HEK293T (cell line): Measurements from ENCODE around the gene FAF2.

Experiments used
- CTCF ChIA-PET: fragments of 350-600 bp; formaldehyde crosslinking; extraction: SDS; loops from one replicate; lab custom pipeline; 2021; ENCODE audit warnings: antibody characterized with exemption, inconsistent platforms; lab: Yijun Ruan, JAX
- POLR2A ChIA-PET: fragments of 350-600 bp; formaldehyde crosslinking; extraction: SDS; loops from one replicate; lab custom pipeline; 2020; ENCODE audit warnings: antibody characterized with exemption, inconsistent platforms; lab: Yijun Ruan, JAX
- DNase-seq: peaks from one replicate; pipeline ENCODE4 v3.0.0; 2012; ENCODE audit warnings: mixed read lengths; ENCODE audit errors: extremely low spot score
- ARNT ChIP-seq: fragments of 450-650 bp; IDR thresholded peaks from 2 replicates; pipeline ENCODE4 v1.6.1; 2017; ENCODE audit warnings: mild to moderate bottlenecking
- BHLHE40 ChIP-seq: fragments of 450-650 bp; IDR thresholded peaks from 2 replicates; pipeline ENCODE4 v1.6.1; 2016; ENCODE audit warnings: mild to moderate bottlenecking, moderate library complexity, borderline replicate concordance
- CTBP1 ChIP-seq: fragments of 450-650 bp; IDR thresholded peaks from 2 replicates; pipeline ENCODE4 v1.6.1; 2016; ENCODE audit warnings: borderline replicate concordance
- ELF4 ChIP-seq: fragments of 450-650 bp; IDR thresholded peaks from 2 replicates; pipeline ENCODE4 v1.6.1; 2017; ENCODE audit warnings: antibody characterized with exemption
- FOXA1 ChIP-seq: fragments of 450-650 bp; IDR thresholded peaks from 2 replicates; pipeline ENCODE4 v1.6.1; 2016; ENCODE audit warnings: mild to moderate bottlenecking
- FOXK2 ChIP-seq: fragments of 450-650 bp; IDR thresholded peaks from 2 replicates; pipeline ENCODE4 v1.6.1; 2016; ENCODE audit warnings: mild to moderate bottlenecking
- FOXM1 ChIP-seq: fragments of 450-650 bp; IDR thresholded peaks from 2 replicates; pipeline ENCODE4 v1.6.1; 2017; ENCODE audit warnings: mild to moderate bottlenecking, borderline replicate concordance
- HDGF ChIP-seq: fragments of 450-650 bp; IDR thresholded peaks from 2 replicates; pipeline ENCODE4 v1.6.1; 2017; ENCODE audit warnings: antibody characterized with exemption, borderline replicate concordance
- L3MBTL2 ChIP-seq: fragments of 450-650 bp; conservative IDR thresholded peaks from 2 replicates; pipeline ENCODE4 v1.6.1; 2016; ENCODE audit warnings: mild to moderate bottlenecking
- LEF1 ChIP-seq: fragments of 450-650 bp; IDR thresholded peaks from 2 replicates; pipeline ENCODE4 v1.6.1; 2017; ENCODE audit warnings: mild to moderate bottlenecking, borderline replicate concordance
- NFRKB ChIP-seq: fragments of 450-650 bp; IDR thresholded peaks from 2 replicates; pipeline ENCODE4 v1.6.1; 2016; ENCODE audit warnings: mild to moderate bottlenecking, moderate library complexity
- SP1 ChIP-seq: fragments of 450-650 bp; IDR thresholded peaks from 2 replicates; pipeline ENCODE4 v1.6.1; 2017
- SUZ12 ChIP-seq: fragments of 450-650 bp; IDR thresholded peaks from 2 replicates; pipeline ENCODE4 v1.6.1; 2016; ENCODE audit warnings: mild to moderate bottlenecking
- TARDBP ChIP-seq: fragments of 450-650 bp; IDR thresholded peaks from 2 replicates; pipeline ENCODE4 v1.6.1; 2016
- ZNF384 ChIP-seq: fragments of 450-650 bp; IDR thresholded peaks from 2 replicates; pipeline ENCODE4 v1.6.1; 2016
- TF ChIP-seq, protein P1 (sequence below): fragments of 450-650 bp; IDR thresholded peaks from 2 replicates; pipeline ENCODE4 v1.6.1; 2016

The FAF2 gene

DNA sequence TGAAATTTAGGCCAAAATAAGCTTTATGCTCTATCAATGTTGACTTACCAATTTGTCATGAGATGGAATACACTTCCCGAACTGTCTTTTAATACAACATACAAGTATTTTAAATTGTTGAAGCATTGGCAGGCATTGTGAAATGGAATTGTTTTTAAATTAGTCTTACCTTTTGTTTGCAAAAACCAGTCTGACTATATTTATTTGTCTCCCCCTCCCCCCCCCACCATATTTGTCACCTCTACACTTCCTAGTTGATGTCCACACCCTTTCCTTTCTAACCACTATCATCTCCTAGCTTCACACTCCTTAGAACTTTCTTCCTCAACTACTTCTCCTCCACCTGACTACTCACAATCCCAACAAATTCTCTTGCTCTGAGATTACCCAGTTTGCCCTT is 40.9 kb downstream of the FAF2 start:
- TF ChIP-seq LEF1 (no peak), ZNF384 (no peak)
- ChIA-PET CTCF (interaction anchor here (1.0 kb wide), 1 partner anchor 41 kb away, joined by 3 read pairs; no protein-coding TSS in a partner anchor), POLR2A (no interaction called here)
- no peak for DNase-seq

DNA sequence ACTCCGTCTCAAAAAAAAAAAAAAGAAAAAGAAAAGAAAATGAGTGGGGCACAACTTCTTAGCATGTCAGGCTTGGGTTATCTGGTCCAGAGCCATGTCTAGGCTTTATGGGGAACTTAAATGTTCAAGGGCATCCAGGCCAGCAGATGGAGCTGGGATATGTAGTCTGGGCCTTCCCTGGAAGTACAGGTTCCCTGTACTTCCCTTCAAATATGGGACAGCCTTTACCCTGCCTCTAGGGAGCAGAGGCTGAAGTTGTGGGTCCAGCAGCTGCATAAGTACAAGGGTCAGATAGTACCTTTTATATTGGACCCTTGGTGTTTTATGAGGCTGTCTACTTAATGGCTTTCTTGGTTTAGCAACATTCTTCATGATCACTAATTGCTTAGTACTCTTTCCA is 42.1 kb downstream of the FAF2 start:
- POLR2A ChIA-PET: interaction anchor here (0.6 kb wide), 1 partner anchor 53 kb away, joined by 3 read pairs; no protein-coding TSS in a partner anchor
- TF ChIP-seq, protein P1, sequence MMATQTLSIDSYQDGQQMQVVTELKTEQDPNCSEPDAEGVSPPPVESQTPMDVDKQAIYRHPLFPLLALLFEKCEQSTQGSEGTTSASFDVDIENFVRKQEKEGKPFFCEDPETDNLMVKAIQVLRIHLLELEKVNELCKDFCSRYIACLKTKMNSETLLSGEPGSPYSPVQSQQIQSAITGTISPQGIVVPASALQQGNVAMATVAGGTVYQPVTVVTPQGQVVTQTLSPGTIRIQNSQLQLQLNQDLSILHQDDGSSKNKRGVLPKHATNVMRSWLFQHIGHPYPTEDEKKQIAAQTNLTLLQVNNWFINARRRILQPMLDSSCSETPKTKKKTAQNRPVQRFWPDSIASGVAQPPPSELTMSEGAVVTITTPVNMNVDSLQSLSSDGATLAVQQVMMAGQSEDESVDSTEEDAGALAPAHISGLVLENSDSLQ: no peak
- TF ChIP-seq SP1 (no peak), ARNT (no peak), CTBP1 (no peak), LEF1 (no peak), NFRKB (no peak), FOXK2 (no peak), BHLHE40 (no peak), L3MBTL2 (no peak), TARDBP (no peak), FOXA1 (no peak), HDGF (no peak), ZNF384 (no peak), SUZ12 (no peak), ELF4 (no peak), FOXM1 (no peak)
- CTCF ChIA-PET: no interaction called here
- no peak for DNase-seq

DNA sequence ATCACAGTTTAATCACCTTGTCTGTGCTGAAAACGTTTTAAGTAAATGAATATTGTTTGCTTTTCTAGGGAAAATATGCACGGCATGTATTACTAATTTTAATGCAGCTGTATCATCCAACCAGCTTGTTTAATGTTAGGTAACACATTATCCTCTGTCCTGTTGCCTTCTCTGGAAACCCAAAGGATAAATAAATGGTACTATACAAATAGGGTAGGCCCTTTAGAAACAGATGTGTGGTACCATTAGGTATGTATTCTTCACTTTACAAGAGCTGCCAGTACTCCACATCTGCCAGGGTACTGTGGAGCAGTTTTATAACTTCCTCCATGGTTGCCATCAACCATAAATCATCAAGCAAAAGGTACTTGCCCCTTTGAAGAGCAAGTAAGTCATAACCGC is 42.9 kb downstream of the FAF2 start:
- ChIA-PET CTCF (no interaction called here), POLR2A (no interaction called here)
- no peak for TF ChIP-seq ARNT
- TF ChIP-seq CTBP1: no peak
- TF ChIP-seq NFRKB: no peak
- TF ChIP-seq LEF1: no peak
- TF ChIP-seq ELF4: no peak
- no peak for TF ChIP-seq SP1
- no peak for TF ChIP-seq FOXM1
- no peak for TF ChIP-seq HDGF
- TF ChIP-seq SUZ12: no peak
- no peak for TF ChIP-seq L3MBTL2
- no peak for TF ChIP-seq BHLHE40
- TF ChIP-seq ZNF384: no peak
- no peak for TF ChIP-seq TARDBP
- TF ChIP-seq FOXK2: no peak
- TF ChIP-seq, protein P1: no peak
- no peak for TF ChIP-seq FOXA1
- DNase-seq: no peak

DNA sequence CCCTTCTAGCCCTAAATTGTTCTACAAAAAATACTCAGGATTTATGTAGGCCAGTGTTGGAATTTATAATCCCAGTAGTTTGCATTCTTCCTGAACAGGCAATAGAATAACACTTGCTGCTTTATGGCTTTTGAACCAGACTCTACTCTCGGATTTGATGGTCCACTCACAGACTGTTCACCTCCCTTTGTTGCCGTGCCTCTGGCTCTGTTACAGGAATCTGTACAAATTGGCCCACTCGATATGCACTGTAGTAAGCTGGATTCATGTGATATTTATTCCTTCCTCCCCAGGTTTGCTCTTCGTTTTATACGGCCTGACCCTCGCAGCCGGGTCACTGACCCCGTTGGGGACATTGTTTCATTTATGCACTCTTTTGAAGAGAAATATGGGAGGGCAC is 43.7 kb downstream of the FAF2 start:
- POLR2A ChIA-PET: no interaction called here
- TF ChIP-seq ZNF384 (no peak), L3MBTL2 (no peak), ELF4 (no peak), FOXA1 (no peak), CTBP1 (no peak), FOXM1 (no peak), HDGF (no peak), FOXK2 (no peak), LEF1 (no peak), SUZ12 (no peak), NFRKB (no peak)
- CTCF ChIA-PET: no interaction called here
- no peak for DNase-seq

DNA sequence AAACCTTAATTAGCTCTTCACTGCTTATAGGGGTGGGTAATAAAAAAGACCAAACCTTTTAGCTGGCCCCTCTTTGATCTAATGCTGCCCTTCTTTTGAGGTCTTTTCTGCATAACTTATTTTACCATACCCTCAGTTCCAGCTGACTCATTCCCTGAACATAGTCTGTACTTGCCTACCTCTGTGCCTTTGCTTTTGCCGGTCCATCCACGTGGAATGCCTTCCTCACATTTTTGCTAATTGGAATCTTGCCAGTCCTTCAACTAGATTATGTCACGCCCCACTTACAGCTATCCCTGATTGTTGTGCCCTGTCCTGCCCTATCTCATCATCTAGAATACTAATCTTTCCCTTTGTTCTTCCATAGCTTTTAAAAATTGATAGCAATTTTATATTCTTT is 44.2 kb downstream of the FAF2 start:
- TF ChIP-seq ARNT: no peak
- TF ChIP-seq FOXK2: no peak
- no peak for TF ChIP-seq HDGF
- TF ChIP-seq SUZ12: no peak
- TF ChIP-seq FOXA1: no peak
- TF ChIP-seq TARDBP: no peak
- no peak for TF ChIP-seq BHLHE40
- TF ChIP-seq ZNF384: no peak
- no peak for TF ChIP-seq SP1
- no peak for TF ChIP-seq LEF1
- no peak for TF ChIP-seq FOXM1
- TF ChIP-seq, protein P1: no peak
- no peak for TF ChIP-seq L3MBTL2
- TF ChIP-seq NFRKB: no peak
- no peak for TF ChIP-seq ELF4
- TF ChIP-seq CTBP1: no peak
- DNase-seq: no peak
- POLR2A ChIA-PET: no interaction called here
- CTCF ChIA-PET: no interaction called here

DNA sequence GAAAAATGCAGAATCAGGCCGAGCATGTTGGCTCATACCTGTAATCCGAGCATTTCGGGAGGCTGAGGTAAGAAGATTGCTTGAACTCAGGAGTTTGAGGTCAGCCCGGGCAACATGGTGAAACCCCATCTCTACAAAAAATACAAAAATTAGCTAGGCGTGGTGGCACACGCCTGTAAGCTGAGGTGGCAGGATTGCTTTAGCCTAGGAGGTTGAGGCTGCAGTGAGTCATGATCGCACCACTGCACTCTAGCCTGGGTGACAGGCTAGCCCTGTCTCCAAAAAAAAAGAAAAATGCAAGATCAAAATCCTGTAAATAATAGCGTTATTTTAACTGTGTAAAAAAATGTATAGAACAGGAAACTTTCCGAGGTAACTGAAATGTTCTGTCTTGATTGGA is 49.7 kb downstream of the FAF2 start:
- CTCF ChIA-PET: no interaction called here
- POLR2A ChIA-PET: no interaction called here
- TF ChIP-seq L3MBTL2 (no peak), SP1 (no peak), LEF1 (no peak), BHLHE40 (no peak), NFRKB (no peak), FOXM1 (no peak), SUZ12 (no peak), HDGF (no peak), CTBP1 (no peak), FOXA1 (no peak)
- DNase-seq: no peak
